ENCODE data around the gene CYP4A22.
"Not testable (repeated sequence)": the region's sequence is repeated elsewhere in the genome, so short reads cannot be mapped to it uniquely, and the experiment has no call there.

CYP4A22 gene

DNA sequence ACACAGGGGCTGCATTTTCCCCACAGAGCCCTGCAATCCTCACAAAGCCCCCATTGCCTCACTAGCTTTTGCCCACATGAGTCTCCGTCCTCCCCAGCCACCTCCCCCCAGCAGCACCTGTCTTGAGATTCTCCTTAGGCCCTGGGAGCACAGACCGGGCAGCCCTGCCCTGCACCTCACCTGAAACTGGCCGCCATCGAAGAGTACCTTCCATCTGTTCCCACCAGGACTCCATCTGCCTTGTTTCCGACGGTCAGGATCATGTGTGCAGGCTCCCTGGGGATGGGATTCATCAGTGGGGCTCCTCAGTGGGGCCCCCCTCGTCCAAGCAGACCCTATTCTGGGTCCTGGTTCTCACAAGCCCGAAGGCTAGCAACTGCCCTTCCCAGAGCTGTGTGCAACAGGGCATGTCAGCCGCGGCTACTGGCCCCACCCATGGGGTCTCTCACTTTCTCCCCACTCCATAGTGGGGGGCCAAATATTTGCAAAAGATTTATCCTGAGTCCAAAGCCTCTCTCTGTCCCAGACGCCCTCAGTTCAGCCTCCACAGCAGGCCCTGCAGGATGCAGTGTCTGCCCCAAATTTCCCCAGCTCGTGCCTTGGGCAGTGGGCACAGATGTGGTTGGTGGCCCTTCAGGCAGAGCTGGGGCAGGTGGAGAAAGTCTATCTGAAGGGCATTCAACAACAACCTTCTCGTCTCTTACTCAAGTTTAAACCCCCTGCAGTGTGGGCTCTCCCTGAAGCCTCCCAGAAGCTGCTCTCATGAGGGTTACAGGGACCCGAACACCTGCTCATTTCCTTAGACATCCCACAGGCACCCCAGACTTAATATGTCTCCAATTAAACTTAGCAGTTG is 47.8 kb downstream of the CYP4A22 start:
- DNase-seq (ENCODE audit: low read depth): no peak

DNA sequence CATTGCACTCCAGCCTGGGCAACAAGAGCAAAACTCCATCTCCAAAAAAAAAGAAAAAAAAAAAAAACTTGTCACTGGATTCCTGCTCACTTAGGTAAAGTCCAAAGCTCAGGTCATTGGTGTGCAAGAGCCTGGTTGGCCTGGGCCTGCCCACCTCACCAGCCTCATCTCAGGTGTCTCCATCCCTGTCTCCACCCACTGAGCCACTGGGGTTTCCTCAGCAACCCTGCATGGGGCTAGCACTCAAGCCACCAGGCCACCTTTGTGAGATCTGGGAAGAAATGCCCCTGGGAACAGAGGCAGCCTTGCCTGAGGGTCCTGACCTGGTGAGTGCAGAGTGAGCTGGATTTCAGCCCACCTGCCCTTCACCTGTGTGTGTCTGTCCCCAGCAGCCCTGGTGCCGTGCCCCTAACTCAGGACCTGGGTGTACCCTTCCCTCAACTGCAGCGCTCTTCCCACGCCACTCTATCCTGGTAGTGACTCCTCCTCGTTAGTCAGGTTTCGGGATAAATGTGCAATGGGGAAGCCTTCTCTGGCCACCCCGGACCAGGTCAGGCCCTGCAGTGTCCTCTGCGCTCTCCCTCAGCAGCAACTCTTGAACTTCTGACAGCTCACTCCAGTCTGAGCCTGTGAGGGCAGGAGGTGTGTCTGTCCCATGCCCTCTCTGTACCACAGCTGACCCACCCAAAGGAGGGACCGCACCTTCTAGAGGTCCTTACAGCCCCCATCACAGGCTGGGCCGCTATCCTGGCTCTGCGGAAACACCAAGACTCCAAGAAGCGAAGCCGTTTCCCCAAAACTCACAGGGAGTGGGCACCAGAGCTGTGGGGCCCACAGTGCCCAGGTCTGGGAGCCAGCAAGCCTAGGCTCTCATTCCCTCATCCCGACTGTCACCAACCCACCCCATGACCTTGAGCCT is 49.3 kb downstream of the CYP4A22 start:
- no peak for DNase-seq (ENCODE audit: low read depth)

DNA sequence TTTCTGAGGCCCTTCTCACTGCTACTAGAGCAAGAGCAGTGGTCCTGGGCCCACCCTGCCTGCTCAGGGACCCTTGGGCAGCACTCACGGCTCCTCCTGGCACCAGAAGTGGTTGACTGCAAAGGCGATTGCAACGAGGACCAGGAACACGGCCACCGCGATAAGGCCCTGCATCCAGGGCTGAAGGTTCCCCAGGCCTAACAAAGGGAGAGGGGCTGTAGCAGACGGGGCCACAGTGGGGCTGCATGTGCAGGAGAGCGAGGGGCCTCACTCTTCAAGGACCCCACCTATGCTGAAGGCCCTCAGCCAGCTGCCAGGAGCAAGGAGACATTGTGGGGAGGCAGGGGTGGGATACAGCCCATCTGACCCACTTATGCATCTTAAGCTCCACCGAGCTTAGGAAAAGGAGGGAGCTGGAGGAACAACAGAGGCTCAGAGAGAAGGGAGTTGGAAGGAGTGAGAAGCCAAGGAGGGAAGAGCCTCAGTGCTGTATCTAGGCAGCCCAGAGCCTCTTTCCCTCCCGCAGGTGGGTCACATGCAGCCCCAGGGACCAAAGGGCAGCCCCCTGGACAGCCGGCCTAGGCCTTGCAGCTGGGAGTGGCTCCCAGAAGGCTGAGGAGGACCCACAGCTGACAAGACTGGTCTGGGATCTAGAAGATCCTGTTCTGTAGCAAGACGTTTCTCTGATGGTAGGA is 50.1 kb downstream of the CYP4A22 start:
- DNase-seq (ENCODE audit: low read depth): no peak

DNA sequence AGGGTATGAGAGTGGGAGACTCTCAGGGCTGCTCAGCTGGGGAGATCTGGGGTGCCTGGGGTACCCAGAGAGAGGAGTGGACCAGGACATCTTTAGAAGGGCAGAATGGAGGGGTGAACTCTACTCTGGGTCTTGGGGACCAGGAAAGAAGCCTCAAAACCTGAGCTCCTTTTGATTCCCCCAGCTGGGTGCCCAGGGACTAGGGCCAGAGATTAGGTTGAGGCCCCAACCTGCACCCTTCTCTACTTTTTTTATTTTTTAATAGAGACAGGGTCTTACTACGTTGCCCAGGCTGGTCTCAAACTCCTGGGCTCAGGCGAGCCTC is 50.6 kb downstream of the CYP4A22 start:
- DNase-seq (ENCODE audit: low read depth): no peak

DNA sequence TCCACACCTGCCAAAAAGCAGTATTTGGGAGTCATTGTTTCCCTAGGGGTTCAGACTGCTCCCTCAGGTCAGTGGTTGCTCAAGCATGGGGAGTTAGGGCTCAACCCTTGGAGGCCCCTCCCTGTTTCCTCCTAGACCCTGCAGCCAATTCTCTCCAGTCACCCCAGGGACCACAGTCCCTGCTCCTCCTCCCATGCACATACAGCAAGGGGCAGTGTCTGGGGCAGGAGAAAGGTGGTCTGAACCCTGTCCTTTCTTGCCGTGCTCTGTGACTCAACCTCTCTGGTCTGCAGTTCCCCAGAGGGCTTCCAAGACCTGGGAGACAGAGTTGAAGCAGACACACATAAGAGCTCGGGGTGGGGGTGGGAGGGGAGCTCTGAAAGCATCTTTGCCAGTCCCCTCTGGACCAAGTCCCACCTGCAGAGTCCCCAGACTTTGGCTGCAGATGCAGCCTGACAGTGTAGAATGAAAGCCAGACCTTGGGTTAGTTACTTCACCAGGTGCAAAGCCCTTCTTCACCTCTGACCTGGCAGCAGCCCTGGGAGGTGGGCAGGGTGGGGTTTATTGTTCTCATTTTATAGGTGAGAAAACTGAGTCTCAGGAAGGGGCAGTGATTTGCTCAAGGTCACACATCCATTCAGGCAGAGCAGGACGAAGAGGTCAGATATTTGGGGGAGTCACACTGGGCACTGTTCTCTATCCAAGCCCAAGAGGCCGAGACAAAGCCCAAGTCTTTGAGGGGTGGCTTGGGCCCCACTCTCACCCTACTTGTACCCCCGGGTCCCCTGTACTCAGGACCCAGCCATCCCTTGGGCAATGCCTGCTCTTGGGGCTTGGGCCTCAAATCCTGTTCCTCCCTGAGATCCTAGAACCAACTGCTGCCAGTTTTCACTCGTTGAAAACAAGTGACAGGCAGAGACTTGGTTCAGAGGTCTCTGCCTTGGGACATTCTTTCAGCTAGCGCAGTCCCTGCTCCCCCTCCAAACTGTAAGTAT is 51.8 kb downstream of the CYP4A22 start:
- DNase-seq (ENCODE audit: low read depth): no peak

DNA sequence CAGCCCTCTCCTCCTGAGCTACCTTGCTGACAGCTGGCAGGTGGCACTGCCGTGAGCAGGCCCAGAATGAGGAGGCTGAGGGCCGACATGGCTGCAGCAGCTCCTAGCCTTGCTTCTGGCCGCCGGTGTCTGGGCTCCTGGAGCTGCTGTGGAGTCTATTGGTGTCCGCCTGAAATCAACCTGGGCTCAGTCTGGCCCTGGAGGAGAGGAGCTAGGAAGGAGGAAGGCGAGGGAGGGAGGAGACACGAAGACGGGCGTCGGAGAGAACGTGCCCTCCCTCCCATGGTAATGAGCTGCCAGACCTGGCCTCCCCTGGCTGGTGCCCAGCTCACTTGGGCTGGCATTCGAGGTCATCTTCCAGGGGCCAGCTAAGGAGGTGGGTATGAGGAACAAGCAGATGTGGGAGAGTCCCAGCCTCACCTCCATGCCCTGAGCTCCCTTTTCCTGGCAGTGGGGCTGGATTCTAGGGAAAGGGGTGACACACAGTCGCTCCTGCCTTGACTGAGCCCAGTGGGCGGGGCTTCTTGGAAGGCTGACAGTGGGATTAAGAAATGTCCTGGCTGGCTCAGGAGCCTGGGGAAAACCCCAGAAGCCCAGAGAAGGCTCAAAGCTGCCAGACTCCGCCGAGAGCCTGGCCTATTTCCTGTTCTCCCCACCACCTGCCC is 52.7 kb downstream of the CYP4A22 start, which contains the start of gene PDZK1IP1:
TSS of gene PDZK1IP1 (minus strand) at position 193 of the 665 bp plus-strand sequence. CDS start at position 89, 104 bp downstream.
- DNase-seq (ENCODE audit: low read depth): no peak

DNA sequence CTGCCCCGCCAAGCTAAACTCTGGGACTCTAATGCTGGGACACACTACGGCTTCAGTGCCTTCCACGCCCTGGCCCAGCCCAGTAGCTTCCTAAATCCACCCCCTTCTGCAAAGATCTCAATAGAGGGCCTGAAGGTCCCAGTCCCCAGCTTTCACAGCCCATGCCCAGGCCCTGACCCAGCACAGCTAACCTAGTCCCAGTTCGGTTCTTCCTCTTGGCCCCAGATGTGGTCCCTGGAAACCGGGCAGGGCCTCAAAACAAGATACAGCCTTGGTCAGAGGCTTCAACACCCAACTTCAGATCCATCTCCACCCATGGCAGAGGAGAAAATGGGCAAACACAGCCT is 53.2 kb downstream of the CYP4A22 start:
- DNase-seq (ENCODE audit: low read depth): no peak

DNA sequence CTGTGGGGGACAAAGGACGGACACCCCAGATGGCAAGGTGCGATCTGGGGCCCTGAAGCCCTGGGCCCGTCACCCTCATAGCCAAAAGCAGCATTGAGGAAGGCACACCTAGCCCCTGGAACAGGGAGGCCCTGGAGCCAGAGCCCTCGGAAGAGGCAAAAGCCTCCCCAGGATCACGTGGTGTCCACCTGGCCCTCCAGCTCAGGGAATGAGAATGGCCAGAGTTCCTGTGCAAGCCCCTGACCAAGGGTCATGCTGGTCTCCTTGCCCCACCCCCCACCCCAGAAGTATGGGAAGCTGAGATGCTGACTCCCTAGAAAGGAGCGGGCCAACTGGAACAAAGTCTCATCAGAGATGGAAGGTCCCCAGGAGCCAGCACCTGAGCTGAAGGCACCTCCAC is 53.6 kb downstream of the CYP4A22 start:
- no peak for DNase-seq (ENCODE audit: low read depth)

DNA sequence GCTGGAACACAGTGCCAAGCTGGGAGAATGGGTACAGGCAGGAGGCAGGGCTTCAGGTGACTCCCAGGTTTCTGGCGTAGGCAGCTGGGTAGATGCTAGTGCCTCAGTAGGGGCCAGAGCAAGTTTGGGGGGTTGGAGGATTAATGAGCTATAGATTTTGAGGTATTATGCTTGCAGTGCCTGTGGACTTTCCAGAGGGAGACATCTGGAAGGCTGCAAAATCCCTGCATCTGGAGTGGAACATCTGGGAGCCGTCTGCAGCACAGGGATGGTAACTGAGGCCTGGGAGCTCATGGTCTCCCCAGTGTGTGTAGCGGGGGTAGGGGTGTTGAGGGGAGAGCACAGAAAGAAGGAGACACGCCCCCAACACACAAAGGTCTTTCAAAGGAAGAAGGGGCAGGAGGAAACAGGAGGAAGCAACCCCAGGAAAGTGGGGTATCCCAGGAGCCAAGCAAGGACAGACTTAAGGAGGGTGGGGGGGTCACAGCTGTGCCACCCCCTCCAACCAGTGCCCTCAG is 54.8 kb downstream of the CYP4A22 start:
- DNase-seq (ENCODE audit: low read depth): no peak

DNA sequence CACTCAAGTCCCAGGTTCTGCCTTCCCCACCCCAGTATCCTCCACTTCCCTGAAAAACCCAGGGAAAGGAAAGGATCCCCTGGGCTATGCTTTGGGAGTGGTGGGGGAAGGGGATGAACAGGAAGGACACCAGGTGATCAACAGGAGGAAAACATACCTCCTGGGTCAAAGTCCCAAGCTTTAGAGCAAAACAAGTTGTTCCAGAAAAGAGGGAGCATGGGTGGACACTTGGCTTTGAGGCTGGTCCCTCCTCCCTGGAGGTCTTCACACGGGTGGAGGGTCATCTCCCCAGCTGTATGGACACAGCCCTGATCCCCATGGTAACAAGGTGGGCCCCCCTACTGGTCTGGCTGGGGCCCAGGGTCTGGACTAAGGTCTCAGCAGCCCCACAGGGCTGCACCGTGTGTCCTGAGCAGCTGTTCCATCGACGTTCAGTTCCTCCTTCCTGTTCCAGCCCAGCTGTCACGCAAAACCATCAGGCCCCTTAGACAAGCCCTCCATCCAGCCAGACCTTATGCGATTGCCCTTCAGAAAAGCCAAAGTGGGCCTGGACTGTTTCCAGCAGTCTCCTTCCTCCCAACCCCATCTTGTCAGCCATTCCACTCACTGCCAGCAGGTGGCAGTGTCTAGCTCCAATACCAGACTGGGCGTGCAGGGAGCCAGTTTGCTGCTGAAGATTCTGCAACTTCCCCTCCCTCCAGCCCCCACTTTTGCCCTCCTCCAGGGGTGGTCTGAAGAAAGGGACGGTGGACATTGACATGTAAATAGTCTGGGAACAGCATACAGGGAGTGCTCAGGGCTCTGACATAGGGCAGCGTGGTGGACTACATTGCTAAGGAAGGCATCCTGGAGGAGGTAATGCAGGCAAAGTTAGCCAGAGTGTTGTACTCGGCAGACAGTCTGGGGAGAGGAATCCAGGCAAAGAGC is 55.5 kb downstream of the CYP4A22 start:
- DNase-seq (ENCODE audit: low read depth): peak; percentile 30

DNA sequence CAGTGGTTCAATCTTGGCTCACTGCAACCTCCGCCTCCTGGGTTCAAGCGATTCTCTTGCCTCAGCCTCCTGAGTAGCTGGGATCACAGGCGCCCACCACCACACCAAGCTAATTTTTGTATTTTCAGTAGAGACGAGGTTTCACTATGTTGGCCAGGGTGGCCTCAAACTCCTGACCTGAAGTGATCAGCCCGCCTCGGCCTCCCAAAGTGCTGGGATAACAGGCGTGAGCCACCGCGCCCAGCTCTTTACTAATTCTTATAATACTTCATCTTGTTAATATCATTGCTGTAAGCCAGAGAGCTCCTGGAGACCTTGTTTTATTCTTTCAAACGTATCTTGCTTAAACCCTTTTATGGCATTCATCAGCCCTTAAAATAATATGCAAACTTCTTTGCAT is 56.3 kb downstream of the CYP4A22 start:
- not testable (repeated sequence) for DNase-seq (ENCODE audit: low read depth)

DNA sequence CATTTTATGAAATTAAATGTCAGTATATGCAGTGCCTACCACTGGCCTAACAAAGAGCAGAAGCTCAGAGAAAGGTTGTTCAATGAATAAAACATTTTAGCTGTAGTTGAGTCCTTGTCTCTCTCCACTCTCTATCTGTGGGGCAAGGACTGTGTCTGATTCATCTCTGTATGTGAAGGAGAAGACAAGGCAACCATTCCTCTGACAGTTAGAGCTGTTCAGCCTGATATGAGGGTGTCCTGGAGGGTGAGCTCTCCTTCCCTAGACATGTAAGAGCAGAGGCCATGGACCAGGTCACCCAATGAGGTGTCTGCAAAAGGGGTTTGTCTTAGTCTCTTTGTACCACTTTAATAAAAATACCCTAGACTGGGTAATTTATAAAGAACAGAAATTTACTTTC is 57.1 kb downstream of the CYP4A22 start:
- DNase-seq (ENCODE audit: low read depth): no peak

DNA sequence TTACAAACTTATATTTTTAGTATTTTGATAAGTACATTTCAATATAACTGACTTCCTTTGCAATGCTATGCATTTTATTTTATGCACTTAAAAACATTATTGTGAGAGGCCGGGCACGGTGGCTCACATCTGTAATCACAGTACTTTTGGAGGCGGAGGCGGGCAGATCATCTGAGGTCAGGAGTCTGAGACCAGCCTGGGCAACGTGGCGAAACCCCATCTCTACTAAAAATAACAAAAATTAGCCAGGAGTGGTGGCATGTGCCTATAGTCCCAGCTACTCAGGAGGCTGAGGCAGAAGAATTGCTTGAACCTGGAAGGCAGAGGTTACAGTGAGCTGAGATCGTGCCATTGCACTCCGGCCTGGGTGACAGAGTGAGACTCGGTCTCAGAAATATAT is 58.7 kb downstream of the CYP4A22 start:
- not testable (repeated sequence) for DNase-seq (ENCODE audit: low read depth)

DNA sequence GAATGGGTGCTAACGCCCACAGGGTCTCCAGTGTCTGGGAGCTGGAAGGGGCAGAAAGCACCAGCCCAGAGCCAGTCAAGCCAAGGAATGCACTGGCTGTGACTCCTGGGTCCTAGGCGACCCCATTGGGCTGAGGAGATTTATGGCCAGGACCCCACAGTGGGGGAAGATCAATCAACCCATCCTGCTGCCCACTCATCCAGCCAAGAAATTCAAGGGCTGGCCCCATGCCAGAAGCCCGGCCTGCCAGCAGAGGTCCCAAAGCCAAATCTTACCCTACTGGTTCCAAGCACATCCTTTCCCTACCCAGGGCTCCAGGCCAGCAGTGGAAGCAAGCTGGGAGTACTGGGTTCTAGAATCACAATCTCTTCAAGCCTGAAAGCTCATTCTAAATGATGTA is 59.4 kb downstream of the CYP4A22 start:
- DNase-seq (ENCODE audit: low read depth): no peak

DNA sequence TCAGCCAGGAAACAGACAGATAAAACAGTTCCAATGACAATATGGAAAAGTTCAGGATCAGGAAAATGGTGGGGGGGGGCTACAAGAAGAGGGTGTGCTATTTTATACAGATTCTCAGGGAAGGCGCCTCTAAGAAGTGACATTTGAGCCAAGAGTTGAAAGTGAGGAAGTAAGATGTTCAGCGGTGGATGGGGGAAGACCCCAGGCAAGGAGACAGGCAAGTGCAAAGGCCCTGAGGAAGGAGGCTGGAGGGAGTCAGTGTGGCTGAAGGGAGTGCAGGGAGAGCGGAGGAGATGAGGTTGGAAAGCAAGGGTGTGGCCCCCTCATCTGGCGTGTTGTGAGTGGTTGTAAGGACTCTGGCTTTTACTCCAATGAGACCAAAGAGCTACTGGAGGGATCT is 61.0 kb downstream of the CYP4A22 start:
- no peak for DNase-seq (ENCODE audit: low read depth)

All from HS-5 (cell line).